VCaP (cell line): ENCODE measurements around the gene GAS7.

ENCODE experiments used
- H3K27ac ChIP-seq: fragments of 450-650 bp; 2 replicates; pipeline ENCODE4 v1.5.1; 2017
- CTCF ChIP-seq: fragments of 450-650 bp; conservative IDR thresholded peaks from 2 replicates; pipeline ENCODE4 v1.5.1; 2017; ENCODE audit warnings: mild to moderate bottlenecking, moderate library complexity

The GAS7 gene

GRCh38 chr17:10130263-10130662, 68.1 kb downstream of the GAS7 start:
- no peak overlapping the region for H3K27ac ChIP-seq
- no peak for TF ChIP-seq CTCF

- H3K27ac ChIP-seq, result no peak overlapping the region
- no peak for TF ChIP-seq CTCF
Observed at GRCh38 chr17:10127819-10128425, 70.5 kb downstream of the GAS7 start.

GRCh38 chr17:10126616-10127501, 71.5 kb downstream of the GAS7 start:
- H3K27ac ChIP-seq, result no peak overlapping the region
- no peak for TF ChIP-seq CTCF

GRCh38 chr17:10126276-10126615, 72.2 kb downstream of the GAS7 start:
- no peak for TF ChIP-seq CTCF
- no peak overlapping the region for H3K27ac ChIP-seq

- H3K27ac ChIP-seq, result no peak overlapping the region
- TF ChIP-seq CTCF, result no peak
Observed at GRCh38 chr17:10125531-10126275, 72.7 kb downstream of the GAS7 start.

- TF ChIP-seq CTCF, result no peak
Observed at GRCh38 chr17:10123093-10123492, 75.3 kb downstream of the GAS7 start.

More at GRCh38 chr17:10123093-10123492, 75.3 kb downstream of the GAS7 start:
- no peak overlapping the region for H3K27ac ChIP-seq
